BLaER1 (cell line): Measurements from ENCODE around the gene UTP11.

ENCODE experiments used
- H3K27ac ChIP-seq: shearing (Covaris generic); formaldehyde crosslinking; 2 replicates; pipeline ENCODE4 v1.8.1; 2022
- H3K27me3 ChIP-seq: shearing (Covaris generic); formaldehyde crosslinking; 2 replicates; pipeline ENCODE4 v1.8.1; 2022
- H3K36me3 ChIP-seq: shearing (Covaris generic); formaldehyde crosslinking; 2 replicates; pipeline ENCODE4 v1.8.1; 2022
- H3K4me1 ChIP-seq: shearing (Covaris generic); formaldehyde crosslinking; 2 replicates; pipeline ENCODE4 v1.8.1; 2022
- H3K4me2 ChIP-seq: shearing (Covaris generic); formaldehyde crosslinking; 2 replicates; pipeline ENCODE4 v1.8.1; 2022
- H3K4me3 ChIP-seq: shearing (Covaris generic); formaldehyde crosslinking; 2 replicates; pipeline ENCODE4 v1.8.1; 2022
- H3K9ac ChIP-seq: shearing (Covaris generic); formaldehyde crosslinking; 2 replicates; pipeline ENCODE4 v1.8.1; 2022
- H3K9me3 ChIP-seq: shearing (Covaris generic); formaldehyde crosslinking; 2 replicates; pipeline ENCODE4 v1.8.1; 2022
- H4K20me1 ChIP-seq: shearing (Covaris generic); formaldehyde crosslinking; 2 replicates; pipeline ENCODE4 v1.8.1; 2022
- Cebpa-rat ChIP-seq: shearing (Covaris generic); IDR thresholded peaks from 2 replicates; pipeline ENCODE4 v1.8.1; 2022

UTP11 gene

GRCh38 chr1:38059635-38060250 lies 47.2 kb downstream of the UTP11 start:
- Histone ChIP-seq H3K27me3 (no peaks in the 10 kb centered on the region), H3K27ac (no peak overlapping the region), H3K36me3 (no peaks in the 10 kb centered on the region), H3K9me3 (no peaks in the 10 kb centered on the region), H4K20me1 (no peaks in the 10 kb centered on the region), H3K4me3 (no peak overlapping the region), H3K4me2 (no peak overlapping the region), H3K4me1 (peaks cover 17% of the 10 kb centered on the region), H3K9ac (no peak overlapping the region)
- TF ChIP-seq Cebpa-rat: no peak

GRCh38 chr1:38060498-38060897 lies 48.0 kb downstream of the UTP11 start:
- Histone ChIP-seq H3K4me3 (no peak overlapping the region), H4K20me1 (no peaks in the 10 kb centered on the region)

GRCh38 chr1:38061290-38061689 lies 48.8 kb downstream of the UTP11 start:
- no peak overlapping the region for H3K9ac ChIP-seq
- H3K4me2 ChIP-seq: no peak overlapping the region
- no peak for TF ChIP-seq Cebpa-rat
- H3K27ac ChIP-seq: no peak overlapping the region
- H3K9me3 ChIP-seq: no peaks in the 10 kb centered on the region
- no peaks in the 10 kb centered on the region for H4K20me1 ChIP-seq
- no peaks in the 10 kb centered on the region for H3K27me3 ChIP-seq
- H3K4me3 ChIP-seq: no peak overlapping the region
- peaks cover 17% of the 10 kb centered on the region for H3K4me1 ChIP-seq
- no peaks in the 10 kb centered on the region for H3K36me3 ChIP-seq

More at GRCh38 chr1:38060498-38060897, 48.0 kb downstream of the UTP11 start:
- Histone ChIP-seq H3K27me3 (no peaks in the 10 kb centered on the region), H3K9me3 (no peaks in the 10 kb centered on the region), H3K9ac (no peak overlapping the region), H3K27ac (no peak overlapping the region), H3K4me1 (peaks cover 17% of the 10 kb centered on the region), H3K4me2 (no peak overlapping the region), H3K36me3 (no peaks in the 10 kb centered on the region)
- no peak for TF ChIP-seq Cebpa-rat

- Histone ChIP-seq H4K20me1 (no peaks in the 10 kb centered on the region), H3K36me3 (no peaks in the 10 kb centered on the region), H3K9ac (peak overlapping the region; percentile 7; the same call in 1 of the 2 replicates), H3K4me1 (peaks cover 17% of the 10 kb centered on the region), H3K9me3 (no peaks in the 10 kb centered on the region), H3K4me3 (no peak overlapping the region), H3K27me3 (no peaks in the 10 kb centered on the region), H3K4me2 (peak overlapping the region; percentile 52), H3K27ac (no peak overlapping the region)
- TF ChIP-seq Cebpa-rat: no peak
These were observed 49.4 kb downstream of the UTP11 start for GRCh38 chr1:38061883-38062328.

GRCh38 chr1:38062361-38063288 lies 50.1 kb downstream of the UTP11 start:
- Histone ChIP-seq H3K4me2 (peak overlapping the region; percentile 52), H3K9ac (peak overlapping the region; percentile 7; the same call in 1 of the 2 replicates), H4K20me1 (no peaks in the 10 kb centered on the region), H3K27me3 (no peaks in the 10 kb centered on the region), H3K36me3 (no peaks in the 10 kb centered on the region), H3K4me3 (no peak overlapping the region), H3K27ac (no peak overlapping the region), H3K9me3 (no peaks in the 10 kb centered on the region), H3K4me1 (peaks cover 19% of the 10 kb centered on the region)
- no peak for TF ChIP-seq Cebpa-rat

- Histone ChIP-seq H3K4me1 (peaks cover 29% of the 10 kb centered on the region), H4K20me1 (no peaks in the 10 kb centered on the region), H3K27ac (no peak overlapping the region), H3K4me2 (no peak overlapping the region), H3K9ac (no peak overlapping the region), H3K27me3 (no peaks in the 10 kb centered on the region), H3K4me3 (no peak overlapping the region), H3K36me3 (no peaks in the 10 kb centered on the region), H3K9me3 (no peaks in the 10 kb centered on the region)
- TF ChIP-seq Cebpa-rat: no peak
These were observed 51.1 kb downstream of the UTP11 start for GRCh38 chr1:38063616-38064015.

- no peak overlapping the region for H3K4me2 ChIP-seq
- H3K27ac ChIP-seq: no peak overlapping the region
- no peaks in the 10 kb centered on the region for H3K9me3 ChIP-seq
- TF ChIP-seq Cebpa-rat: no peak
- peaks cover 35% of the 10 kb centered on the region for H3K4me1 ChIP-seq
- H3K9ac ChIP-seq: no peak overlapping the region
- no peaks in the 10 kb centered on the region for H4K20me1 ChIP-seq
- no peaks in the 10 kb centered on the region for H3K36me3 ChIP-seq
- no peak overlapping the region for H3K4me3 ChIP-seq
- H3K27me3 ChIP-seq: no peaks in the 10 kb centered on the region
These were observed 51.8 kb downstream of the UTP11 start for GRCh38 chr1:38064197-38064903.

- Histone ChIP-seq H4K20me1 (no peaks in the 10 kb centered on the region), H3K4me2 (peak overlapping the region; percentile 81), H3K4me3 (no peak overlapping the region), H3K27ac (peak overlapping the region; percentile 46), H3K36me3 (no peaks in the 10 kb centered on the region), H3K27me3 (no peaks in the 10 kb centered on the region), H3K9ac (peak overlapping the region; percentile 53; the same call in 1 of the 2 replicates), H3K4me1 (peaks cover 18% of the 10 kb centered on the region), H3K9me3 (no peaks in the 10 kb centered on the region)
- no peak for TF ChIP-seq Cebpa-rat
These were observed 55.9 kb downstream of the UTP11 start for GRCh38 chr1:38068220-38068979.

- H3K4me3 ChIP-seq: no peak overlapping the region
- H4K20me1 ChIP-seq: no peaks in the 10 kb centered on the region
- H3K9me3 ChIP-seq: no peaks in the 10 kb centered on the region
- no peak overlapping the region for H3K9ac ChIP-seq
- TF ChIP-seq Cebpa-rat: no peak
- no peaks in the 10 kb centered on the region for H3K36me3 ChIP-seq
- H3K27ac ChIP-seq: no peak overlapping the region
- H3K27me3 ChIP-seq: no peaks in the 10 kb centered on the region
- H3K4me2 ChIP-seq: peak overlapping the region; percentile 81
- H3K4me1 ChIP-seq: peaks cover 18% of the 10 kb centered on the region
These were observed 56.4 kb downstream of the UTP11 start for GRCh38 chr1:38068980-38069340.
